ENCODE results near the gene TMEM87B. TPM values are rescaled to one million over a fixed set of nuclear protein-coding genes. Genes with fewer than 3 reads are reported as not detected.

The TMEM87B gene
- total RNA-seq, 2 donors from 2014 or later = 21.5 to 60.7 TPM

DNA sequence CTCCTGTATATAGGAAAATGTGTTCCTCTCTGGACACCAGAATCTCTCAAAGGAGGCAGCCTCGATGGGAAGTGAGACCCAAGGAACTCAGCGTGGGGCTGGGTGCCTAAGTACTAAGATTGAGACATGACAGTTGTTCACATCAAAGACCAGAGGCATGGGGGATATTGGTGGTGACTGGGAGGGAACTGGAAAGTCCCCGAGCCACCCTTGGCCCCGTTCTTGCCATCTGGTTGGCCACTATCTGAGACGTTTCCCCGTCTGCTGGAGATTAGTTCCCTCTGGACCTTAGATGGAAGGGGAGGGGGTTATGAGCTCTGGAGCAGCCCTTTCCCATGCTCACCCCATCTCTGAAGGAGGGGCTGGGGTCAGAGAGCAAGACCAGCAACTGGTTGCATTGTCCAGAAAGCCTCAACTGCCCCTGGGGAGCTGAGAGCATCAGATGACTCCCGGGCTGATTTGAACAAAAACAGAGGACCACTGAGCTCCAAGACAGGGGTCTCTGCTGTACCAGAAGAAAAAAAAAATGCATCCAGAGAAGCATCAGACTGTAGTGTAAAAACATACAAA is 94.9 kb downstream of the TMEM87B start:
- Histone ChIP-seq H3K4me3 (no peak overlapping the region), H3K4me1 (replicated peaks) (no peaks in the 10 kb centered on the region), H3K27ac (no peak overlapping the region), H3K27me3 (replicated peaks; ENCODE audit: insufficient read depth) (no peaks in the 10 kb centered on the region), H3K9me3 (no peaks in the 10 kb centered on the region), H3K36me3 (no peaks in the 10 kb centered on the region)
- TF ChIP-seq POLR2AphosphoS5 (IDR thresholded peaks at IDR 0.05) = no peak
- intact Hi-C loops (cut with DNase I) = no loop called here
- WGBS = 89% methylated on average over 7 of the region's 7 CpGs
- no peak for DNase-seq (ENCODE audit: low spot score)

DNA sequence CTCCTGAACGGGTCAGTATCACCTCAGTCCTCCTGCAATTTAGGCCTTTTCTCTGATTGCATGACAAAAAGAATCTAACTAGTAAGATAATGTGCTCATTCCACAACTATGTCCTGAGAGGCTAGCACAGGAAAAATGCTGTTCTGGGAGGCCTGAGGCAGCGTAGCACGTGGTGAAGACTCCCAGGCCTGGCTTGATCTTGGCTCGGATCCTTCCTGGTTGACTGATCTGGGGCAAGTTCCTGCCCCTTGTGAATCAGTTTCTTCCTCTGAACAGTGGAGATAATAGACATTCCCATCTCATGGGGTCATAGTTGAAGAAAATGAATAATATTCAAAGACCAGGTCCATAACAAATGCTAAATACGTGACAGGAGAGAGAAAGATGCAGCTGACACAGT is 95.4 kb downstream of the TMEM87B start:
- no peaks in the 10 kb centered on the region for H3K9me3 ChIP-seq
- DNase-seq (ENCODE audit: low spot score) = no peak
- H3K27ac ChIP-seq = no peak overlapping the region
- no peak overlapping the region for H3K4me3 ChIP-seq
- intact Hi-C loops (cut with DNase I) = no loop called here
- H3K27me3 ChIP-seq (replicated peaks; ENCODE audit: insufficient read depth) = no peaks in the 10 kb centered on the region
- no peaks in the 10 kb centered on the region for H3K36me3 ChIP-seq
- TF ChIP-seq, protein P1, sequence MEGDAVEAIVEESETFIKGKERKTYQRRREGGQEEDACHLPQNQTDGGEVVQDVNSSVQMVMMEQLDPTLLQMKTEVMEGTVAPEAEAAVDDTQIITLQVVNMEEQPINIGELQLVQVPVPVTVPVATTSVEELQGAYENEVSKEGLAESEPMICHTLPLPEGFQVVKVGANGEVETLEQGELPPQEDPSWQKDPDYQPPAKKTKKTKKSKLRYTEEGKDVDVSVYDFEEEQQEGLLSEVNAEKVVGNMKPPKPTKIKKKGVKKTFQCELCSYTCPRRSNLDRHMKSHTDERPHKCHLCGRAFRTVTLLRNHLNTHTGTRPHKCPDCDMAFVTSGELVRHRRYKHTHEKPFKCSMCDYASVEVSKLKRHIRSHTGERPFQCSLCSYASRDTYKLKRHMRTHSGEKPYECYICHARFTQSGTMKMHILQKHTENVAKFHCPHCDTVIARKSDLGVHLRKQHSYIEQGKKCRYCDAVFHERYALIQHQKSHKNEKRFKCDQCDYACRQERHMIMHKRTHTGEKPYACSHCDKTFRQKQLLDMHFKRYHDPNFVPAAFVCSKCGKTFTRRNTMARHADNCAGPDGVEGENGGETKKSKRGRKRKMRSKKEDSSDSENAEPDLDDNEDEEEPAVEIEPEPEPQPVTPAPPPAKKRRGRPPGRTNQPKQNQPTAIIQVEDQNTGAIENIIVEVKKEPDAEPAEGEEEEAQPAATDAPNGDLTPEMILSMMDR (IDR thresholded peaks at IDR 0.05) = no peak
- no peak for TF ChIP-seq POLR2AphosphoS5 (IDR thresholded peaks at IDR 0.05)
- no peak for TF ChIP-seq POLR2A (IDR thresholded peaks at IDR 0.05)
- 83% methylated on average over 5 of the region's 5 CpGs for WGBS
- no peaks in the 10 kb centered on the region for H3K4me1 ChIP-seq (replicated peaks)

DNA sequence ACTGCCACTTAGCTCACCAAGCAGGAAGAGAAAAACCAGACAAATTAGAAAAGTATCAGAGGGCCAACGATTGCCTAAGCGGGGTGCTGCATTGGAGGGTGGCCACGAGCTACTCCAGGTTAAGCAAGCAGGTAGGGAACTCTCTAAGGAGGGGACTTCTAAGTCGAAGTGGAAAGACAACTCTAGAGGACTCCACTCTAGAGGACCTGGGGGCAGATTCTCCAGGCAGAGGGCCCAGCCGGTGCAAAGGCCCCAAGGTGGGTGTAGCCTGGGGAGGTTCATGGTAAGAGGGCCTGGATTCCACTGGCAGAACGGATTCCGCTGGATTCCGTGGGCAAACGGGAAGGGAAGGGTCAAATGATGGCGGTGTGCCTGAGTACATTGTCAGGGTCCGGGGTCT is 95.8 kb downstream of the TMEM87B start:
- no peaks in the 10 kb centered on the region for H3K36me3 ChIP-seq
- no peak for TF ChIP-seq POLR2AphosphoS5 (IDR thresholded peaks at IDR 0.05)
- TF ChIP-seq, protein P1 (IDR thresholded peaks at IDR 0.05) = no peak
- TF ChIP-seq POLR2A (IDR thresholded peaks at IDR 0.05) = no peak
- no peak overlapping the region for H3K4me3 ChIP-seq
- WGBS = 85% methylated on average over 11 of the region's 11 CpGs
- intact Hi-C loops (cut with DNase I) = no loop called here
- no peaks in the 10 kb centered on the region for H3K4me1 ChIP-seq (replicated peaks)
- no peak overlapping the region for H3K27ac ChIP-seq
- DNase-seq (ENCODE audit: low spot score) = no peak
- H3K27me3 ChIP-seq (replicated peaks; ENCODE audit: insufficient read depth) = no peaks in the 10 kb centered on the region
- no peaks in the 10 kb centered on the region for H3K9me3 ChIP-seq

DNA sequence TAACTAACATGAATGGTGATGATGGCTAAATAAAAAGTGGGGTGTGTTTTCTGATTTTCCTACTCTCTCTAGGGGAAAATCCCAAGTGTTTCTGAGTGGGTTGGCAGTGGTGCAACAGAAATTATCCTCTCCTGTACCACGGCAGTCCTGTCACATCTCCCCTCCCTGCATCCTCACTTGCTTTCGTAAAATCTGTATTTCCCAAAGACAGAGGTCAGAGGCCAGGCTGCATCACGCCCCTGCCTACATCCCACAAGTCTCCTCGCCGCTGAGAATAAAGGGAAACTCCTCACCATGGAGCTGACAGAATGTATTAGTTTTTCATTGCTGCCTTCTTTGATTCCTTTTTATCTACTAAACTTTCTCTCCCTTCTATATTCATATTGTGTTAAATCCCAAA is 96.2 kb downstream of the TMEM87B start:
- Histone ChIP-seq H3K27me3 (replicated peaks; ENCODE audit: insufficient read depth) (no peaks in the 10 kb centered on the region), H3K4me1 (replicated peaks) (no peaks in the 10 kb centered on the region), H3K27ac (no peak overlapping the region), H3K36me3 (no peaks in the 10 kb centered on the region), H3K4me3 (no peak overlapping the region), H3K9me3 (no peaks in the 10 kb centered on the region)
- no peak for DNase-seq (ENCODE audit: low spot score)
- TF ChIP-seq POLR2A (IDR thresholded peaks at IDR 0.05) (no peak), POLR2AphosphoS5 (IDR thresholded peaks at IDR 0.05) (no peak)
- TF ChIP-seq, protein P1 (IDR thresholded peaks at IDR 0.05) = no peak
- intact Hi-C loops (cut with DNase I) = no loop called here
- WGBS = over 99% methylated on average over 5 of the region's 5 CpGs

DNA sequence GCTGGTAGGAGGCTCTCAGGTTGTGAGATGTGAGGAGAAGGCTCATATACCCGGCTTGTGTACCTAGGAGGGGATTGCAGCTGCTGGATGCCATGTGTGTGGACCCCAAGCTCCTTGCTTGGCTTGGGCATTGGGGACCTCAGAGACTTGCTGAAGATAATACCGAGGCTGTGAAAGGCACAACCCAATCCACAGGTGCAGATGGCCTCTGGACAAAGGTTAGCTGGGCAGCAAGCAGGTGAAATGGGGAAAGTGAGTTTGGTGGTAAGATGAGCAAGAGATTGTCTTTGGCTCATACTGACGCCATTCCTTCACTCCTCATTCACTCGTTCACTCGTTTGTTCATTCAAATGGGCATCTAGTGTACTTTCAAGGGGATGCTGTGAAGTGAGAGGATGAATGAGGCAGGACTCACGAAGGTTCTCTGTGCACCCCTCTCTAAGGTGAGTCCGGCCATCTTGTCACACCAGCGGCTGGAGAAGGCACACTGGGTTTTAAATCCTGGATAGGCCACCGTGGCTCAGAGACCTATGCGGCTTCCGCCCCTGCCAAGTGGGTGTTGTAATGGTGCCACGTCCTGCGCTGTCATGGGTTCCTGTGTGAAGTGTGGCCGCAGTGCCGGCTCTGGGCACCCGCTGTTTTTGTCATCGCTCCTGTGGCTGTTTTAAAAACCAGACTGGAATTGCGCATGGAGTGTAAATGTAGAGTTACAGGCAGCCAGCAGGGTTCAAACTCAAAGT is 96.8 kb downstream of the TMEM87B start:
- 91% methylated on average over 18 of the region's 18 CpGs for WGBS
- Histone ChIP-seq H3K36me3 (no peaks in the 10 kb centered on the region), H3K9me3 (no peaks in the 10 kb centered on the region), H3K27ac (no peak overlapping the region), H3K27me3 (replicated peaks; ENCODE audit: insufficient read depth) (no peaks in the 10 kb centered on the region), H3K4me3 (no peak overlapping the region), H3K4me1 (replicated peaks) (no peaks in the 10 kb centered on the region)
- intact Hi-C loops (cut with DNase I) = no loop called here
- no peak for DNase-seq (ENCODE audit: low spot score)
- TF ChIP-seq, protein P1 (IDR thresholded peaks at IDR 0.05) = no peak
- TF ChIP-seq POLR2A (IDR thresholded peaks at IDR 0.05) (no peak), POLR2AphosphoS5 (IDR thresholded peaks at IDR 0.05) (no peak)
